GM19023 (cell line): ENCODE data around the gene ITPRIPL2.

Experiments
- ATAC-seq: cut with Tn5 transposase; IDR thresholded peaks from one replicate; pipeline ENCODE4 v1.9.1; 2021; ENCODE audit warnings: mild to moderate bottlenecking, moderate library complexity; ENCODE audit not compliant: unreplicated experiment

The ITPRIPL2 gene

GRCh38 chr16:19118938-19119431 is 5.2 kb downstream of the ITPRIPL2 start:
- no peak for ATAC-seq

- no peak for ATAC-seq
These were observed 5.8 kb downstream of the ITPRIPL2 start for GRCh38 chr16:19119564-19119963.

- no peak for ATAC-seq
These were observed 9.9 kb downstream of the ITPRIPL2 start for GRCh38 chr16:19123535-19124178.

- no peak for ATAC-seq
These were observed 12.5 kb downstream of the ITPRIPL2 start for GRCh38 chr16:19126300-19126699.

- ATAC-seq: no peak
These were observed 13.4 kb downstream of the ITPRIPL2 start for GRCh38 chr16:19127205-19127604.

GRCh38 chr16:19127674-19128131 is 13.9 kb downstream of the ITPRIPL2 start:
- no peak for ATAC-seq

GRCh38 chr16:19128454-19129200 is 14.9 kb downstream of the ITPRIPL2 start:
- ATAC-seq: no peak

- ATAC-seq: no peak
These were observed 16.6 kb downstream of the ITPRIPL2 start for GRCh38 chr16:19130385-19130784.

GRCh38 chr16:19130852-19131824 is 17.4 kb downstream of the ITPRIPL2 start:
- ATAC-seq: no peak

GRCh38 chr16:19131825-19132218 is 18.1 kb downstream of the ITPRIPL2 start:
- ATAC-seq: no peak

- no peak for ATAC-seq
These were observed 18.5 kb downstream of the ITPRIPL2 start for GRCh38 chr16:19132255-19132654.

GRCh38 chr16:19132898-19133297 is 19.1 kb downstream of the ITPRIPL2 start:
- no peak for ATAC-seq

- no peak for ATAC-seq
These were observed 19.8 kb downstream of the ITPRIPL2 start for GRCh38 chr16:19133600-19133999.

GRCh38 chr16:19135201-19135842 is 21.6 kb downstream of the ITPRIPL2 start:
- no peak for ATAC-seq

GRCh38 chr16:19135896-19136438 is 22.2 kb downstream of the ITPRIPL2 start:
- ATAC-seq: no peak

GRCh38 chr16:19136549-19137196 is 22.9 kb downstream of the ITPRIPL2 start:
- no peak for ATAC-seq

- no peak for ATAC-seq
These were observed 23.7 kb downstream of the ITPRIPL2 start for GRCh38 chr16:19137201-19138128.

GRCh38 chr16:19138601-19139000 is 24.8 kb downstream of the ITPRIPL2 start:
- ATAC-seq: no peak
